ENCODE results near the gene DNAL1.
A peak's percentile ranks its signal among the peaks of the same experiment; 100 is the strongest.

DNAL1 gene

GRCh38 chr14:73612339-73613045 is 32.3 kb upstream of the DNAL1 start, which contains the start of gene ACOT6:
TSS of gene ACOT6 (plus strand) at chr14:73612517. CDS start at chr14:73612572, 55 bp downstream.
- TF ChIP-seq, protein P1, sequence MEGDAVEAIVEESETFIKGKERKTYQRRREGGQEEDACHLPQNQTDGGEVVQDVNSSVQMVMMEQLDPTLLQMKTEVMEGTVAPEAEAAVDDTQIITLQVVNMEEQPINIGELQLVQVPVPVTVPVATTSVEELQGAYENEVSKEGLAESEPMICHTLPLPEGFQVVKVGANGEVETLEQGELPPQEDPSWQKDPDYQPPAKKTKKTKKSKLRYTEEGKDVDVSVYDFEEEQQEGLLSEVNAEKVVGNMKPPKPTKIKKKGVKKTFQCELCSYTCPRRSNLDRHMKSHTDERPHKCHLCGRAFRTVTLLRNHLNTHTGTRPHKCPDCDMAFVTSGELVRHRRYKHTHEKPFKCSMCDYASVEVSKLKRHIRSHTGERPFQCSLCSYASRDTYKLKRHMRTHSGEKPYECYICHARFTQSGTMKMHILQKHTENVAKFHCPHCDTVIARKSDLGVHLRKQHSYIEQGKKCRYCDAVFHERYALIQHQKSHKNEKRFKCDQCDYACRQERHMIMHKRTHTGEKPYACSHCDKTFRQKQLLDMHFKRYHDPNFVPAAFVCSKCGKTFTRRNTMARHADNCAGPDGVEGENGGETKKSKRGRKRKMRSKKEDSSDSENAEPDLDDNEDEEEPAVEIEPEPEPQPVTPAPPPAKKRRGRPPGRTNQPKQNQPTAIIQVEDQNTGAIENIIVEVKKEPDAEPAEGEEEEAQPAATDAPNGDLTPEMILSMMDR (IDR thresholded peaks at IDR 0.05; ENCODE audit: insufficient read depth, low read depth, low read length, missing control alignments): no peak
- peak; percentile 73 for DNase-seq (ENCODE audit: low read depth)

GRCh38 chr14:73613046-73613383 is 31.8 kb upstream of the DNAL1 start:
- no peak for DNase-seq (ENCODE audit: low read depth)
- H3K4me3 ChIP-seq (ENCODE audit: low read length): peak overlapping the region; percentile 47
- TF ChIP-seq, protein P1 (IDR thresholded peaks at IDR 0.05; ENCODE audit: insufficient read depth, low read depth, low read length, missing control alignments): no peak

More at GRCh38 chr14:73612339-73613045, 32.3 kb upstream of the DNAL1 start, which contains the start of gene ACOT6:
- H3K4me3 ChIP-seq (ENCODE audit: low read length): peak within 1 kb of the TSS; percentile 47

DNA sequence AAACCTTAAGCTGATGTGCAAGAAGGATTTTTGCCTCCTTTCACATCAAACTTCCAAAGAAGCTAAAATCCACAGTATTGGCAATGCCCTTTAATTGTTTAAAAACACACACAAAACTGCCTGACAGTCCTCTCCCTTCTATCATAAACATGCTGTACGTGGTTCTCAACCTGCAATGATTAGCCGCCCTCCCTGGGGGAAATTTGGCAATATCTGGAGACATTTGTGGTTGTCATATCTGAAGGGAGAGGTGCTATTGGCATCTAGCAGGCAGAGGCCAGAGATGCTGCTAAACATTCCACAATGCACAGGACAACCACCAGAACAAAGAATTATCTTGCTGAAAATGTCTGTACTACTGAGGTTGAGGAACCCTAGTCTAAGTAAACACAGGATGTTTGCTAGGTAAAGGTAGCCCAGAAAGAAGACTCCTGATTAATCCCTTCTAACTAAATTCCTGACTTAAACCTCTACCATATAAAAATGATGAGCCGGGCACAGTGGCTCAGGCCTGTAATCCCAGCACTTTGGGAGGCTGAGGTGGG is 31.3 kb upstream of the DNAL1 start:
- H3K4me3 ChIP-seq (ENCODE audit: low read length): peak overlapping the region; percentile 47
- no peak for DNase-seq (ENCODE audit: low read depth)
- TF ChIP-seq, protein P1 (IDR thresholded peaks at IDR 0.05; ENCODE audit: insufficient read depth, low read depth, low read length, missing control alignments): no peak

- DNase-seq (ENCODE audit: low read depth): no peak
- TF ChIP-seq, protein P1 (IDR thresholded peaks at IDR 0.05; ENCODE audit: insufficient read depth, low read depth, low read length, missing control alignments): no peak
- no peak overlapping the region for H3K4me3 ChIP-seq (ENCODE audit: low read length)
These were observed 28.0 kb upstream of the DNAL1 start for GRCh38 chr14:73616831-73617230.

- H3K4me3 ChIP-seq (ENCODE audit: low read length): no peak overlapping the region
- TF ChIP-seq, protein P1 (IDR thresholded peaks at IDR 0.05; ENCODE audit: insufficient read depth, low read depth, low read length, missing control alignments): no peak
- no peak for DNase-seq (ENCODE audit: low read depth)
These were observed 25.3 kb upstream of the DNAL1 start for GRCh38 chr14:73619524-73619923.

DNA sequence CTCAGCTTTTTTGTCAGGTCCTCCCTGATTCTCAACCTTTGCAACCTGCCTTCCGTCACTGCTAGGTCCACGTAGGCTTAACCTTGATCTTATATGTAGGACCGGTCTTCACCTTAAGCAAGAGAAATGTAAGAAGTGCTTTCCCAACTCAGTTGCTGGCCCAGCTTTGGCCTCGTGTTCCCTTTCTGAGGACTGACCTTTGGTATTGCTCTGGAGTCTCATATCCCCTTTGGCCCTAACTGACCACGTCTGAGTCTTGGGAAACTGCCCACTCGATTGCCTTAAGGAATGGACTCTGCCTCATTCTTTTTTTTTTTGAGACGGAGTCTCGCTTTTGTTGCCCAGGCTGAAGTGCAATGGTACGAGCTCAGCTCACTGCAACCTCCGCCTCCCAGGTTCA is 24.5 kb upstream of the DNAL1 start:
- TF ChIP-seq, protein P1 (IDR thresholded peaks at IDR 0.05; ENCODE audit: insufficient read depth, low read depth, low read length, missing control alignments): no peak
- no peak overlapping the region for H3K4me3 ChIP-seq (ENCODE audit: low read length)
- DNase-seq (ENCODE audit: low read depth): no peak
